ENCODE results near the gene LGR6.

DNA sequence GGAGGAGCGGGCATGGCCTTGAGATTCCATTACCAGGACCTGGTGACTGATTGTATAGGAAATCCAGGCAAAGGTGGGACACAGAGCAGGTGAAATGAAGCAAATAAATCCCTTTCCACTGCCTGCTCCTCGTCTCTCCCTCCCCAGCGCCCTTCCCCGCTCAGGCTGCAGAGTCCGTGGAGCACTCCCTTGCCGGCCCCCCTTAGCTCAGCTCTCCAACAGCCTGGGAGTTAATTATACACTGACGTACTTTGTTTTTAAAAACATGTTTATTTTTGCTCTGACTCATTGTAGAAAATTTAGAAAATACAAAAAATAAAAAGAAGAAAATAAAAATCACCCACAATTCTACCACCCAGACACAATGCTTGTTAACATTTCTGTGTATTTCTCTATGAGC lies 61.7 kb downstream of the LGR6 start:
- TF ChIP-seq, protein P1, sequence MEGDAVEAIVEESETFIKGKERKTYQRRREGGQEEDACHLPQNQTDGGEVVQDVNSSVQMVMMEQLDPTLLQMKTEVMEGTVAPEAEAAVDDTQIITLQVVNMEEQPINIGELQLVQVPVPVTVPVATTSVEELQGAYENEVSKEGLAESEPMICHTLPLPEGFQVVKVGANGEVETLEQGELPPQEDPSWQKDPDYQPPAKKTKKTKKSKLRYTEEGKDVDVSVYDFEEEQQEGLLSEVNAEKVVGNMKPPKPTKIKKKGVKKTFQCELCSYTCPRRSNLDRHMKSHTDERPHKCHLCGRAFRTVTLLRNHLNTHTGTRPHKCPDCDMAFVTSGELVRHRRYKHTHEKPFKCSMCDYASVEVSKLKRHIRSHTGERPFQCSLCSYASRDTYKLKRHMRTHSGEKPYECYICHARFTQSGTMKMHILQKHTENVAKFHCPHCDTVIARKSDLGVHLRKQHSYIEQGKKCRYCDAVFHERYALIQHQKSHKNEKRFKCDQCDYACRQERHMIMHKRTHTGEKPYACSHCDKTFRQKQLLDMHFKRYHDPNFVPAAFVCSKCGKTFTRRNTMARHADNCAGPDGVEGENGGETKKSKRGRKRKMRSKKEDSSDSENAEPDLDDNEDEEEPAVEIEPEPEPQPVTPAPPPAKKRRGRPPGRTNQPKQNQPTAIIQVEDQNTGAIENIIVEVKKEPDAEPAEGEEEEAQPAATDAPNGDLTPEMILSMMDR (IDR thresholded peaks at IDR 0.05) = no peak
- TF ChIP-seq POLR2AphosphoS5 (IDR thresholded peaks at IDR 0.05) = no peak

Data from upper lobe of left lung (tissue), 4 donors.